Measurements from ENCODE around the gene NTN1. TPM values are rescaled to one million over a fixed set of nuclear protein-coding genes. Genes with fewer than 3 reads are reported as not detected.

NTN1 gene
- 1.6 and 2.9 TPM in 2 replicates for total RNA-seq

DNA sequence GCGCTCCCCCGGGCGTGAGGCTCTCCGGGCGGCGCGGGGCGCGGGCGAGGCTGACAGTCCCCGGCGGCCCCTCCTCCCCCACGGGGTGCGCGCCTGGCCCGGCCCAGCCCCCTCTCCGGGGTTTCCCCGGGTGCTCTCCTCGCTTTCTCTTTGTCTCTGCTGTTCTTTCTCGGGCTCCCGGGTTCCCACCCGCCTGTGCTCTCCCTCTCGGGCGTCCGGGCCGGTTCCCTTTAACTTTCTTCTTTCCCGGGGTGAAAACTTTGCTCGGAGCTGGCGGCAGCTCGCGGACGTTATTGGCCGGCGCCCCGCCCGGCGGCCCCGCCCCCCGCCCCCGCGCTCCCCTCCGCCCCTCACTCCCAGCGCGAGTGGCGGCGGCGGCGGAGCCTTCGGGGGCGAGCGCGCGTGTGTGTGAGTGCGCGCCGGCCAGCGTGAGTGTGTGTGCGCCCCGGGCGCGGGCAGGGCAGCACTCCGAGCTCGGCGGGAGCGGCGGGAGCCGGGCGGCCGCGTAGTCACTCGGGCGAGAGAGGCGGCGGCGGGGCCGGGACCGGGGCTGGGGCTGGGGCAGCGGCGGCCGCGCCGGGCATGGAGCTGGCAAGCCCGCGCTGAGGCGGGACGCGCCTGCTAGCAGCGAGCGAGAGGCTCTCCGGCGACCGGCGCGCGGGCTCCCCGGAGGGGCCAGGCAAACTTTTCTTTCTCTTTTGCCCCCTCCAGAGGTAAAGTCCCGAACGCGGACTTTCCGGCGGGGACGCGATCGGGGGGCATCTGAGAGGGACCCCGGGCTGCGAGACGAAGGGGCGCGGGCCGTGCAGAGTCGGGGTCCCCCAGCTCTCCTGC lies at the start of gene NTN1:
Gene NTN1 (plus strand): TSS at position 353 of the 834 bp plus-strand sequence. CDS start 864 bp downstream, outside the sequence.

Other genes starting within 250 kb of the NTN1 start
- gene MFSD6L, start 222.1 kb upstream of the NTN1 start, total RNA-seq, result not detected in 2 replicates
- not detected in 2 replicates for gene PIK3R6, start 153.8 kb upstream of the NTN1 start, total RNA-seq
- gene PIK3R5, start 55.8 kb upstream of the NTN1 start, total RNA-seq, result 0.26 TPM in 1 of 2 replicates, not detected in the other

All from aortic smooth muscle cell (primary cell).